HG03066 (cell line): ENCODE measurements around the gene IFNAR1.
"Not testable (repeated sequence)": the region's sequence is repeated elsewhere in the genome, so short reads cannot be mapped to it uniquely, and the experiment has no call there.

Experiments used
- ATAC-seq: cut with Tn5 transposase; IDR thresholded peaks from one replicate; pipeline ENCODE4 v1.9.1; 2021; ENCODE audit warnings: low read depth; ENCODE audit not compliant: unreplicated experiment

IFNAR1 gene

DNA sequence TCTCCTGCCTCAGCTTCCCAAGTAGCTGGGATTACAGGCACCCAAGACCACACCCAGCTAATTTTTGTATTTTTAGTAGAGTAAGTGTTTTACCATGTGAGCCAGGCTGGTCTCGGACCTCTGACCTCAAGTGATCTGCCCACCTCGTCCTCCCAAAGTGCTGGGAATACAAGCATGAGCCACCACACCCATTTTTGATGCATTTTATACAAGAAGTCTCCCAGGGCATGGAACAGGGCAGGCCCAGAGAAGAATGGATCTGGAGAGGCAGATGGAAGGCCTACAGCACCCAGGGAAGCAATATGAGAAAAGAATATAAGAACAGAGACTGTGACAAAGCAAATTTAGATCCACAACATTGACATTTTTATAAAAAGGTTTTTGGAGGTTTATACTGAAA is 18.8 kb upstream of the IFNAR1 start:
- ATAC-seq: no peak

DNA sequence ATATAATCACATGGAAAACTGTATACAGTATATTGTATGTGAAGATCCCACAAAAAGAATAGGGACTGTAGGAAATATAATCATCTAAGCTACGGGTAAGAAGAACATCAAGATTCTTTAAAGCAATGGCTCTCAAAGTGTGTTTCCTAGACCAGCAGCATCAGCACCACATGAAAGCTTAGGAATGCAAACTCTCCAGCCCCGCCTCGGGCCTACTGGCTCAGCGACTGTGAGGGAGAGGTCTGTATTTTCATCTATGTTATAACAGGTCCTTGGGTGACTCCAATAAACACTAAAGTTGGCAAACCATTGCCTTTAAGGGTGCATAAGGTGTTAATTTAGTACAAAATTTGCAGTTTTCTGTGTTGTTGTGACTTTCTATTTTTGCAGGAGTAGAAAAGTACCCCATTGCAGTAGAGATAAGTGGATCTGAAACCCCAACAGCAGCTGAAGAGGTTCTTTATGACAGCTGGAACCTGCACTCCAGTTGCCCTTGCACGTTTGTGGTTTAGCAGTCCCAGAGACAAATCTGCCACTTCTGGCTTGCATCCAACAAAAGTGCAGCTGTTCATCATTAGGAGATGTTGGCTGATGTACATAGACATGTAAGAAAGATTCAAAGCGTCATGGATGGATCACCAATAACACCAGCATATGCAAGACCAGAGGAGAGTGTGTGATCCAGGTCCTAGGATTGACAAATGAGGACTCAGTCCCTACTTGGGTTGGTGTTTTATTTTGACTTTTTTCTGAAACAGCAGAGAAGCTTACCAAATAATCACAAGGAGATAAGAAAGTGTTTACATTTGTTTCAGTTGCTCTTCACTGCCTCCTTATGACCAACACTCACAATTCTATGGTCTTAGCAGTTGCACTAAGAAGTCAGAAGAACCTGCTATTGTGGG is 15.9 kb upstream of the IFNAR1 start:
- peak; percentile 93 for ATAC-seq

DNA sequence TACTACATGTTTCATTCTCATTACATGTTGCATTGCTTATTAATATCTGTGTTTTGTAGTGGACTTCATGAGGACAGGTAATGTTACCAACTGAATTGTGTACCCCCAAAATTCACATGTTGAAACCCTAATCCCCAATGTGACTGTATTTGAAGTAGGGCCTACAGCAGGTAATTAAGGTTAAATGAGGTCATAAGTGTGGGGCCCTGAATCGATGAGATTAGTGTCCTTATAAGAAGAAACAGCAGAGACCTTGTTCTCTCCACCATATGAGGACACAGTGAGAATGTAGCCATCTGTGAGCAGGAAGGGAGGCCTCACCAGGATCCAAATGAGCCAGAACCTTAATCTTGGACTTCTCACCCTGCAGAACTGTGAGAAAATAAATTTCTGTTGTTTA is 15.0 kb upstream of the IFNAR1 start:
- no peak for ATAC-seq

DNA sequence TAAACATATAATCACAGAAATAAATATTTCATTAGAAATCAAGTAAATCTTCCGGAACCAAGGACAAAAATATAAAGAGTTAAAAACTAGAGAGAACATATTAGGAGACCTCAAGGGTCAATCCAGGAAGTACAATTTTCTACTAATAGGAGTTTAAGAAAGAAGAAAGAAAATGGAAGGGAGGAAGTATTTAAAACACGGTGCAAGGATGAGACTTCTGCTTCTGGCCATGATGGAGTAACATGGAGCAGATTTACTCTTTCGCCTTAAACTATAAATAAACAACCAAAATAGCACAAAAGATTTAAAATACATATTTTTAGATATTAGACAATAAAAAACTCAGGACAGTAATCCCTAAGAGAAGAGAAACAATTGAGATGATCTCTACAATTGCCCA is 12.6 kb upstream of the IFNAR1 start:
- no peak for ATAC-seq

DNA sequence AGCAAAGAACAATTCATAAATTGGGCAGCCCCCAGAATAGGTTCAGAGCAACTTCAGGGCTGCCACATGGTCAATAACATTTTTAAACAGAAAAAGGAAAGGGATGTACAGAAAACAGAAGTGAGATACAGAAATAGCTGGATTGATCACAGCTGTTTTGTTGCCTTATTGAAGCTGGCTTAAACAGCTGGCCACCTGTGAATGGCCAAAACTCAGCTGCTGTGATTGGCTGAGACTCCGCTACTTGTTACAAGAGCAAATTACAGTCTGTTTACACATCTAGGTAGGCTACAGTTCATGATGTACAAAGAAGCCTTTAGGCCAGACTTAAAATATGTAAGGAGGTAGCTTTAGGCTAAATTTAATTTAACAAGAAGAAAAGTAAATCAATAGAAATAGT is 11.6 kb upstream of the IFNAR1 start:
- no peak for ATAC-seq

DNA sequence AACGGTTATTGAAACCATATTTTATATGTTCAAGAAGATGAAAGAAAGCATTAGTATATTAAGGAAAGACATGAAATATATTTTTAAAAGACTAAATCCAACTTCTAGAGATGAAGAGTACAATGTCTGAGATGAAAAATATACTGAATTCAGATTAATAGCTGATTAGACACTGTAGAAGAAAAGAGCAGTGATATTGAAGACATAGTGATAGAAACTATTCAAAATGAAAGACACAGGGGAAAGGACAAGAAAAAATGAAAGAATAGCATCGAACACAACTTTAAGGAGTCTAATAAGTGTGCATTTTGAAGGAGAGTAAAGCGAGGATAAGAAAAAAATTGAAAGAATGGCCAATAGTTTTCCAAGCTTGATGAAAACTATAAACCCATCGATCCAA is 11.2 kb upstream of the IFNAR1 start:
- ATAC-seq: no peak

DNA sequence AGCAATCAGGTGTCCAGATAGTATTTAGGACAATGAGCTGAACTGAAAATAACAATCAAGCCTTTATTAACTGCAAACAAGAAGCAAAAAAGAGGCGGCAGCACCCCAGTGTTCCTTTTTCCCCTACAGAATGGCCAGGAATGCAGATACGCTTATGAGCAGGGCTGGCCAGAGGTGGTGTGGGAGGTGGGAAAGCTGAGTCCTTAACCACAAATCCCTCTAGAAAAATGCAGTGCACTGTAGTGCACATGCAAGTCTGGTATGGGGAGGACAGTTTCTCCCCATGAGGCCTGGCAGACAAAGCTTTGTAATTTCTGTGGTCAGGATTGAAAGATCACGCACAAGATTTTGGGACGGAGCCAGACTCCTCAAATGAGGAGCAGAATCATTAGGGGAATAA is 10.7 kb upstream of the IFNAR1 start:
- no peak for ATAC-seq

DNA sequence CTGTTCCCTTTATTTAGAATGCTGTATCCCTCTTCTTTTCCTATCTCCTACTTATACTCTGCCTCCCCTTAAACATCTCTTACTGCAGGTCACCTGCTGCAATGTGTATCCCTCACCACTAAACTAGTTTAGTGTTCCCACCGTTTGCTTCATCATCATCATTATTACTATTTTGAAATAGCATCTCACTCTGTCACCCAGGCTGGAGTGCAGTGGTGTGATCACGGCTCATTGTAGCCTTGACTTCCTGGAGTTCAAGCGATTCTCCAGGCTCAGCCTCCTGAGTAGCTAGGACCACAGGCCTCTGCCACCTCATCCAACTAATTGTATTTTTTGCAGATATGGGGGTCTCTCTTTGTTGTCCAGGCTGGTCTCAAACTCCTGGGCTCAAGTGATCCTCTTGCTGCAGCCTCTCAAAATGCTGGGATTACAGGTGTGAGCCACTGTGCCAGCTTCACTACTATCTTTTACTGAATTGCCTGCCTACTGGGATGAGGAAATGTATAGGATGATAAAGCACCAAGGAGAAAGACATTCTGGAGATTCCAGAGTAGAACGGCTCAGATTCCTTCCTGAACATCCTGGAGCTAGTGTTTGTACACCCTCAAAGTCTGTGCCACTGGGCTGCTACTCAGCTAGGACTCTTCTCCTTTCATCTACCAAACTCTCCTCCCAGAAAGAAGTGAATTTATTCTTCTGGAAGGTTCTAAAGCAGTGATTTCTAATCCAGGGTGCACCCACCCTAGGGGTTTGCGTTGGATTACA is 8.6 kb upstream of the IFNAR1 start:
- no peak for ATAC-seq

DNA sequence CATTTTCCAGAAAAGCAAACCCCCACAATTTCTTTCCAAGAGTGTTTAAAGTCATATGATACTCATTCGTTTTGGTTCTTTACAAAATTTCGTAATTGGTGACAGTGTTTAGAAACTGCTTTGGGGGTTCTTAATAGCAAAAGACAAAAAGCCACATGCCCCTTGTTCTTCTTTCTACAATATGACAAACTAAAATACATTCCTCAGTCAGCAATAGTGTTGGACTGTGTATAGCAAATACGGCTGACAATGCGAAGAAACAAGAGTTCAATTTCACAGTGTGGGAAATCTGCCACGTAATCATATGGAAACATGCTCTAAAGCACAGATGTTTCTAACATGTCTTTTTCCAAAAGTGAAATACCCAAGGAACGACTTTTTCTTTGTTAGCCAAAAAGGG is 7.6 kb upstream of the IFNAR1 start:
- ATAC-seq: no peak

DNA sequence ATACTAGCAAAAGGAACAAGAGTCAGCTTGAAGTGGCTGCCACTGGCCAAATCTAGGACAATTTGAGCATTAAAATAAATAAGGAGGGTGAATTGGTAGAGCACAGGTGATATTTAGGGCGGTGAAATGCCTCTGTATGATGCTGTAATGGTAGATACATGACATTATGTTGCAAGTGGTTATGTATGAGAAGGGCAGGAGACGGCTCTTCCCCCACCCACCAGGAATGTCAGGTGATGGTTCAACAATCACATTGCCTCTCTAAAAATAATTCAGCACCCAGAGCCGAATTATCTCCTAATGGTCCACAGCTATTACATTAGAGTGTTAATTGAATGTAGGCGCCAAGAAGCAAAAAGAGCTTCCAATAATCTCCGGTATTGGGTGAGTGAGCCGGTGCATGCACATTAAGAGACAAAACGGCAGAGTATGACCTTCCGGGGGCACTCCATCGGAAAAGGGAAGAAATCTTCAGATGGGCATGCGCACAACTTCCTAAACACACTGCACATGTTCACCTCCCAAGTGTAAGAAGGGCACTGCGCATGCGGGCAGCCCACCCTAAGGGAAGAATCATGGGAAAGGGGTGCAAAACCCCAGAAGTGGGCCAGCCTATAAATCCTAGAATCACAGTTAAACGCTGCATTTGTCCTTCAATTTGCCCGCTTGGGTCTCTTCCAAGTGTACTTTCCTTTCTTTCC is 6.8 kb upstream of the IFNAR1 start:
- ATAC-seq: no peak

DNA sequence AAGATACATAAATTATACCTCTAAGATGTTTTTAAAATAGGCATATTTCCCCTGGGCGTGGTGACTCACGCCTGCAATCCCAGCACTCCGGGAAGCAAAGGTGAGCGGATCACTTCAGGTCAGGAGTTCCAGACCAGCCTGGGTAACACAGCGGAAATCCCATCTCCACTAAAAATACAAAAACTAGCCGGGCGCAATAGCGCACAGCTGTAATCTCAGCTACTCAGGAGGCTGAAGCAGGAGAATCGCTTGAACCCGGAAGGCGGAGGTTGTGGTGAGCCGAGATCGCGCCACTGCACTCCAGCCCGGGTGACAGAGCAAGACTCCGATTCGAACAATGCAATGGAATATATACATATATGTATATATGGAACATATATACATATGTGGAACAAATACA is 3.8 kb upstream of the IFNAR1 start:
- not testable (repeated sequence) for ATAC-seq

DNA sequence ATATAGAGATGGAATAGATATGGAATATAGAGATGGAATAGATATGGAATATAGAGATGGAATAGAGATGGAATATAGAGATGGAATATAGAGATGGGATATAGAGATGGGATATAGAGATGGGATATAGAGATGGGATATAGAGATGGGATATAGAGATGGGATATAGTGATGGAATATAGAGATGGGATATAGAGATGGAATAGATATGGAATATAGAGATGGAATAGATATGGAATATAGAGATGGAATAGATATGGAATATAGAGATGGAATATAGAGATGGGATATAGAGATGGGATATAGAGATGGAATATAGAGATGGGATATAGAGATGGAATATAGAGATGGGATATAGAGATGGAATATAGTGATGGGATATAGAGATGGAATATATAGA is 1.2 kb upstream of the IFNAR1 start:
- not testable (repeated sequence) for ATAC-seq

DNA sequence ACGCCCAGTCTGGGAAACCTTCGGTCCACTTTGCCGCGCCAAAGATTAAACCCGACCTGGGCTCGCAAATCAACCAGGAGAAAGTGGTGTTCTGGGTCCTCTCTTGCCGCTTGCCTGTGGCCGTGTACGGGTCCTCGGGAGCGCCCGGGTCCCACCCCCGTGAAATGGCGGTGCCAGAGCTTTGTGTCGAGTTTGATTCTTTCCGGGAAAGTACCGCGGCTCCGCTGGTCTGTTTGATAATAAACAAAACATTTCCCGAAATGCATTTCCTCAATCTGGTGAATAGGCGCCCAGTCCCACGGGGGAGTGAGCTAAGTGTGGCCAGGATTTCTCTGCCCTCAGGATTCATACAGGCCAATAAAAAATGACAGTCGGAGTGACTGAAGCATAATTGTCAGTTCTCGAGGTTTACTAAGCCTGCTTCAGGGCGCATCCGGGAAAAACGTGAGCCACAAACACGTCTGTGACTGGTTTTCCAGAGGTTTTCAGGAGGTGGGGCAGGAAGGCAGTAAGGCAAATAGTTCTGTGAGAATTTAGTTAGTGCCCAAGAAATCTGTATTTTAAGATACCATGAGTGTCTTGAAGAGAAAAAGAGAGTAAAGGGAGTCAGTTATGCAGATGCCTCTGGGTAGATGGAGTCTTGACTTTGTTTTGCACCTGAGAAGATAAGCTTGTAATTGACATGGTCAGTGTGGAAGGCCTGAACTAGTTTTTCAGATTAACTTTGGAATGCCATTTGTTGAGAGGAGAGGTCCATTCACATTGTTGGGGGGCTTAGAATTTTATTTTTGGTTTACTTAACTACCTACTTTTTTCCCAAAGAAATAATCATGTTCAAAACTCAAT is 675 bp downstream of the IFNAR1 start:
- peak; percentile 39 for ATAC-seq

DNA sequence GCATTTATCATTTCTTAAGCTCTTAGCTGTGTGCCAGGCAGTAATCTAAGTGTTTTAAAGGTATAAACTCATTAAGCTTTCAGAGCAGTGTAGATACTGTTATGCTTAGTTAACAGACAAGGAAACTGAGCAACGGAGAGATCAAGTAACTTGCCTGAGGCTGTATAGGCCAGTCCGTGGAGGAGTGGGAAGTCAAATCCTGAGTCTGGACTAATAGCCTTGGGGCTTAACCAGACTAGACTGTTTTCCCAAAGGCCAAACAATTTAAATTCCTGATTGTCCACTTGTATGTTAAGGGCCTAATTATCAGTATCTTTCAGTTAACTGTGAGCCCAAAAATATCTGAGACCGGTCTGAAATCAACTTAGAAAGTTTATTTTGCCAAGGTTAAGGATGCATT is 2.6 kb downstream of the IFNAR1 start:
- no peak for ATAC-seq

DNA sequence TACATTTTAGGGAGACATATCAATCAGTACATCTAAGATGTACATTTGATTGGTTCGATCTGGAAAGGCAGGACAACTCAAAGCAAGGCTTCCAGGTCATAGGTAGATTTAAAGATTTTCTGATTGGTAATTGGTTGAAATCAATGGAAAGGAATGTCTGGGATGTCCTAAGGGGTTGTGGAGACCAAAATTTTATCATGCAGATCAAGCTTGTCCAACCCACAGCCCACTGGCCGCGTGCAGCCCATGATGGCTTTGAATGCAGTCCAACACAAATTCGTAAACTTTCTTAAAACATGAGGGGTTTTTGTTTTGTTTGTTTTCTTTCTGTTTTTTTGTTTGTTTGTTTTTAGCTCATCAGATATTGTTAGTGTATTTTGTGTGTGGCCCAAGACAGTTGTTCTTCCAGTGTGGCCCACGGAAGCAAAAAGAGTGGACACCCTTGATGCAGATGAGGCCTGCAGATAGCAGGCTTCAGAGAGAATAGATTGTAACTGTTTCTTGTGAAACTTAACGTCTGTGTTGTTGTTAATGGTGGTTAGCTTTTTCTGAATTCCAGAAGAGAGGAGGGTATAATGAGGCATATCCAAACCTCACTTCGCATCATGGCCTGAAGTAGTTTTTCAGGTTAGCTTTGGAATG is 3.1 kb downstream of the IFNAR1 start:
- no peak for ATAC-seq

DNA sequence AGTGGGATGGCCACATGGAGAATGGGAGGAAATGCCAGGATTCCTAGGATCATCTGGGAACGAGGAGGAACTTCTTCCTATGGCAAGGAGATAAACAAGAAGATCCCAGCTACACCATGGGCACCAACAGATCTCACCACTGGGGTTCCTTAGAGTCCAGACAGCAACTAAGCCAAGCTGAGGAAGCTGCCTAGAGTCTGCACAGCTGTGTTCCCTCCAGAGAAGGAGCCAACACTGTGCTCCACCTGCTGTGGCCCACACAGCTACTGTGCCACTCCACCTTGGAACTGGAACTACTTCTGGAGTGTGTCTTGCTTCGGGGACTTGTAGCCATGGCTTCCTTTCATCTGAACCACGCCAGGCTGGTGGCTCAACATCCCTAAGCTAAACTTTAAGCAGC is 6.0 kb downstream of the IFNAR1 start:
- ATAC-seq: no peak

DNA sequence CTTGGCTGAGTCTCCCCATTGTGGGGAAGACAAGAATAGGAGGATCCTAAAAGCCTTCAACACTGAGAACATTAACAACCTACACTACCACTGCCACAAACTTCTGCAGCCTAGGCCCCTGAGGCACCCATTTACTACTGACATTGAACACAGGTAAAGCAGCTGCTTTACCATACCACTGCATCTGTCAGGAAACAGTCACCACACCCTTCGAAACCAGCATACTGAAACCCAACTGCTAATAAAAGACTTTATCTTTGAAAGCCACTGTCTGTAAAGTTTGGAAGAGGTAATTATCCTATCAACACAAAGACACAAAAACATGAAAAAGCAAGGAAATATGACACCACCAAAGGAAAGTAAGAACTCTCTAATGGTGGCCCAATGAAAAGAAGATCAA is 7.4 kb downstream of the IFNAR1 start:
- ATAC-seq: peak; percentile 54

DNA sequence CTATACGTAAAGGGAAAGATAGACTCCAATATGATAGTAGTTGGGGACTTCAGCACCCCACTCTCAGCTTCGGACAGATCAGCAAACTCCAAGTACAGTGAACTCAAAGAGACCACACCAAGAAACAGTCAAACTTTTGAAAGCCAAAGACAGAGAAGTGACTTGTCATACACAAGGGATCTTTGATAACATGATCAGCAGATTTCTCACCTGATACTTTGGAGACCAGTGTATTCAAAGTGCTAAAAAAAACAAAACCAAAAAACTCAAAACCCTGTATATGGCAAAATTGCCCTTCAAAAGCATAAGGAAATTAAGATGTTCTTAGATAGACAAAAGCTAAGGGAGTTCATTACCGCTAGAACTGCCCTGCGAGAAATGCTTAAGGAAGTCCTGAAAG is 9.4 kb downstream of the IFNAR1 start:
- ATAC-seq: no peak

DNA sequence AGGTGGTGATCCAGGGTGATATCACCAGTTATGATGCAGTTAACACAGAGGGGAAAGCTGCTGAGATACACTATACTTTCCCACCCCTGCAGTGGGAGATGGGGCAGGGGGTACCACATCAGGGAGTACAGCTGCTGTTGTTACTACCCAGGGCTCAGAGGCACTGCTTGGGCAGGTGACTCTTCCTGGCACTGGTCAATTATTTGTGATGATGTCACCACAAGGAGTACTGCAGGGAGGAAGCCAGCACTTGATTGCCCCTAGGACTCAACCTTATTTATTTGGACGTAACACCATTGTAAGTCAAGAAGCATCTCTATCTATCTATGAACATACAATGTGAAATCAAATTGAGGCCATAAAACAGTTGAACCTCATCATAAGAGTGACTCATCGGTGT is 10.1 kb downstream of the IFNAR1 start:
- ATAC-seq: no peak

DNA sequence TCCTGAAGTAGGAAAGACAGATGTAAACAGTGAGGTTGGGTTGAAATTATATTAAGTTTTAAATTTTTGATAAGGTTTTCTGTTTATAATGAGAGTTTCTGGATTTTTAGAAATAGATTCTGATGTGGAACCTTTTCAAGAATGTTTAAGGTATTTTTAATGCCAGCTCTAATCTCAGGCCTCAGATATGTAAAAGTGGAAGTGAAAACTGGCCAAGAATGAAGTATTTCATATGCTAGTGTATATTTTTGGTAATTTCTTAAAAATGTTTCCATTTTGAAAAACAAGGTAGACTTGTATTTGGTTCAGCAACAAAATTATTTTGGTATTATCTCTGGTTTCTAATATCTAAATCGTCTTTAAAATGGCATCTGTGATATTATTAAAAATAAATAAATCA is 14.4 kb downstream of the IFNAR1 start:
- no peak for ATAC-seq
